ENCODE data around the gene COL6A2. TPM values are rescaled to one million over a fixed set of nuclear protein-coding genes. Genes with fewer than 3 reads are reported as not detected.

COL6A2 gene
- total and polyA plus RNA-seq, 10 of the 15 experiments (the other 5 are each of a cell fraction or from before 2014, with no cell fraction given) = 0.16 to 1.3 (median 0.34) TPM; not detected in 7

- POLR2A ChIA-PET = interaction anchor here (0.6 kb wide), 1 partner anchor 827 kb away, joined by 3 read pairs; no protein-coding TSS in a partner anchor
- FAIRE-seq (no peak), ATAC-seq (no peak), DNase-seq (ENCODE audit: low read depth, low spot score) (no peak)
- CTCF ChIA-PET = no interaction called here
- no peak overlapping the region for H2AFZ ChIP-seq (ENCODE audit: control insufficient read depth, low read depth, low read length)
- H3K27me3 ChIP-seq (replicated peaks in 1 of 2; ENCODE audit: control insufficient read depth in 2 of 2, insufficient read depth in 2 of 2, low read length in 1 of 2) = no peaks in the 10 kb centered on the region
- H3K4me3 ChIP-seq = no peak overlapping the region
- intact Hi-C loops (cut with micrococcal nuclease; ENCODE audit: unreplicated experiment) = no loop called here
- no peak overlapping the region for H3K9ac ChIP-seq (ENCODE audit: control insufficient read depth, insufficient read depth, low read length)
- no peak for TF ChIP-seq IRF5 (IDR thresholded peaks at IDR 0.05; ENCODE audit: borderline replicate concordance)
- peak; percentile 62 for TF ChIP-seq IKZF1 (conservative IDR thresholded peaks at IDR 0.05)
- TF ChIP-seq NFYB (IDR thresholded peaks at IDR 0.05; ENCODE audit: insufficient read depth, low read depth, low read length) = no peak
- TF ChIP-seq BHLHE40 (IDR thresholded peaks at IDR 0.05; ENCODE audit: borderline replicate concordance in 1 of 2, low read depth in 2 of 2, low read length in 1 of 2) = peak in 1 of 2 experiments; percentile 23; a peak in 1 of 4 replicates
- peak; percentile 40; the same call in 1 of the 2 replicates for TF ChIP-seq PAX5 (IDR thresholded peaks at IDR 0.05; ENCODE audit: borderline replicate concordance, low read depth, low read length)
- TF ChIP-seq TCF3 (IDR thresholded peaks at IDR 0.05; ENCODE audit: borderline replicate concordance, insufficient read depth, low read depth, low read length) = 0 out of 2 replicates have a peak, but pooled peaks have one; percentile 41
- TF ChIP-seq LARP7 (IDR thresholded peaks at IDR 0.05) = no peak
- TF ChIP-seq FOS (IDR thresholded peaks at IDR 0.05; ENCODE audit: borderline replicate concordance, extremely low read depth, insufficient read length) = no peak
- 0 out of 2 replicates have a peak, but pooled peaks have one; percentile 38 for TF ChIP-seq TCF12 (IDR thresholded peaks at IDR 0.05; ENCODE audit: low read depth, low read length)
- TF ChIP-seq RUNX3 (IDR thresholded peaks at IDR 0.05; ENCODE audit: low read length) = peak; percentile 66
- peak; percentile 9; the same call in 1 of the 2 replicates for TF ChIP-seq PKNOX1 (IDR thresholded peaks at IDR 0.05)
- in situ Hi-C loops (cut with MboI) = no loop called here
- SMC1A ChIA-PET (ENCODE audit: uncharacterized antibody, unreplicated experiment) = no interaction called here
- no peaks in the 10 kb centered on the region; the same call in 2 of the 3 replicates for H3K9me3 ChIP-seq (replicated peaks; ENCODE audit: control insufficient read depth, insufficient read depth, low read length)
- no peak overlapping the region for H3K4me2 ChIP-seq (ENCODE audit: control insufficient read depth, insufficient read depth)
- 23% methylated on average over 20 of the region's 27 CpGs for WGBS (ENCODE audit: insufficient coverage, insufficient replicate concordance, low lambda C conversion rate, missing lambda C conversion rate)
- no peaks in the 10 kb centered on the region for H3K36me3 ChIP-seq (ENCODE audit: control insufficient read depth in 2 of 2, insufficient read depth in 2 of 2, low read length in 1 of 2)
- H3K4me1 ChIP-seq (ENCODE audit: control insufficient read depth, insufficient read depth, low read length) = peaks cover 3% of the 10 kb centered on the region; the same call in 1 of the 2 replicates
- RAD21 ChIA-PET (ENCODE audit: unreplicated experiment) = no interaction called here
- H3K27ac ChIP-seq (ENCODE audit: control insufficient read depth, insufficient read depth) = no peak overlapping the region
- no peaks in the 10 kb centered on the region for H3K79me2 ChIP-seq (ENCODE audit: control insufficient read depth, insufficient read depth, low read length)
- BruUV-seq (replicated peaks) = no TSS peak
- no peaks in the 10 kb centered on the region for H4K20me1 ChIP-seq (ENCODE audit: control insufficient read depth, insufficient read depth)
Measured at GRCh38 chr21:46057111-46057709, 40.7 kb upstream of the COL6A2 start.
